GM23338 (cell line): ENCODE data around the gene FTO.

Experiments used
- CREB1 ChIP-seq: fragments of 250-450 bp; sonication (Bioruptor Pico); IDR thresholded peaks from 2 replicates; pipeline ENCODE4 v1.5.0; 2020; ENCODE audit warnings: low read depth, mild to moderate bottlenecking, moderate library complexity
- CTCF ChIP-seq, 2 experiments: fragments of 200-600 bp in 1 of 2; sonication (generic) in 1 of 2; conservative IDR thresholded peaks; 2 replicates each; pipeline versions ENCODE4 v1.5.1 to v1.6.1; 2016 to 2017; ENCODE audit warnings: antibody characterized with exemption in 2 of 2, low read depth in 2 of 2, mild to moderate bottlenecking in 2 of 2, moderate library complexity in 1 of 2
- JUNB ChIP-seq: IDR thresholded peaks from one replicate; pipeline ENCODE4 v1.6.1; 2016; ENCODE audit warnings: antibody characterized with exemption; ENCODE audit not compliant: unreplicated experiment
- POLR2AphosphoS5 ChIP-seq: IDR thresholded peaks from 2 replicates; pipeline ENCODE4 v1.6.1; 2016; ENCODE audit warnings: antibody characterized with exemption, low read depth
- REST ChIP-seq: IDR thresholded peaks from one replicate; pipeline ENCODE4 v1.6.1; 2018; ENCODE audit warnings: antibody characterized with exemption; ENCODE audit not compliant: unreplicated experiment

GRCh38 chr16:54112451-54113206 is 408.7 kb downstream of the FTO start:
- no peak for TF ChIP-seq CTCF (conservative IDR thresholded peaks at IDR 0.05; ENCODE audit: low read depth in 2 of 2)
- TF ChIP-seq POLR2AphosphoS5 = no peak
- no peak for TF ChIP-seq REST
- no peak for TF ChIP-seq JUNB
- TF ChIP-seq CREB1 (CRISPR knock-in tag) = no peak
